Germinal center (tissue), 1 donor: ENCODE measurements around the gene PFN4.

Experiments used
- DNase-seq: peaks from one replicate; pipeline ENCODE4 v3.0.0; 2012; ENCODE audit warnings: mixed read lengths, low spot score

PFN4 gene

DNA sequence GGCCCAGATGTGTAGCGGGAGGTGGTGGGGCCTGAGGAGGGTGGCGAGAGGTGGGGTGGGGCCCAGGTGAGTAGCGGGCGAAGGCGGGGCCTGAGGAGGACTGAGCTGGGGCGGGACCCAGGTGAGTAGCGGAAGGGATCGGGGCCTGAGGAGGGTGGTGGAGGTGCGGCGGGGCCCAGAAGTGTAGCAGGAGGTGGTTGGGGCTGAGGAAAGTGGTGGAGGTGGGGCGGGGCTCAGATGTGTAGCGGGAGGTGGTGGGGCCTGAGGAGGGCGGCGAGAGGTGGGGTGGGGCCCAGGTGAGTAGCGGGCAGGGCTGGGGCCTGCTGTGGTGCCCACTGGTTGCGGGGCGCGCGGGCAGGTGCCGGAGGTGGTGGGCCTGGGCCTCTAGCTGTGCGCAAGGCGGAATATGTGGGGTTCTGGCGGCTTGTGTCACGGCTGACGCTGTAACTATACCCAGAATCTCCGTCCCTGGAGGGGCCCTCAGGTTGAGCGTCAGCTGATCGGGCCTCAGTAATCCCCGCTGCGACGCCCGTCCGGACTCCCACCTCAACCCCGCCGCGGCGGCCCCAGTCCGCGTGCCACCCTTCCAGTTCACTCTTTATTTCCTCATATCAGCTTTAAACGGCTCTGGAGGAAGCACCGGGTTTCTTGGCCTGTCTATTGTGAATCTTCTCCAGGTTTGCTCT is 46.1 kb downstream of the PFN4 start:
- peak; percentile 15 for DNase-seq

DNA sequence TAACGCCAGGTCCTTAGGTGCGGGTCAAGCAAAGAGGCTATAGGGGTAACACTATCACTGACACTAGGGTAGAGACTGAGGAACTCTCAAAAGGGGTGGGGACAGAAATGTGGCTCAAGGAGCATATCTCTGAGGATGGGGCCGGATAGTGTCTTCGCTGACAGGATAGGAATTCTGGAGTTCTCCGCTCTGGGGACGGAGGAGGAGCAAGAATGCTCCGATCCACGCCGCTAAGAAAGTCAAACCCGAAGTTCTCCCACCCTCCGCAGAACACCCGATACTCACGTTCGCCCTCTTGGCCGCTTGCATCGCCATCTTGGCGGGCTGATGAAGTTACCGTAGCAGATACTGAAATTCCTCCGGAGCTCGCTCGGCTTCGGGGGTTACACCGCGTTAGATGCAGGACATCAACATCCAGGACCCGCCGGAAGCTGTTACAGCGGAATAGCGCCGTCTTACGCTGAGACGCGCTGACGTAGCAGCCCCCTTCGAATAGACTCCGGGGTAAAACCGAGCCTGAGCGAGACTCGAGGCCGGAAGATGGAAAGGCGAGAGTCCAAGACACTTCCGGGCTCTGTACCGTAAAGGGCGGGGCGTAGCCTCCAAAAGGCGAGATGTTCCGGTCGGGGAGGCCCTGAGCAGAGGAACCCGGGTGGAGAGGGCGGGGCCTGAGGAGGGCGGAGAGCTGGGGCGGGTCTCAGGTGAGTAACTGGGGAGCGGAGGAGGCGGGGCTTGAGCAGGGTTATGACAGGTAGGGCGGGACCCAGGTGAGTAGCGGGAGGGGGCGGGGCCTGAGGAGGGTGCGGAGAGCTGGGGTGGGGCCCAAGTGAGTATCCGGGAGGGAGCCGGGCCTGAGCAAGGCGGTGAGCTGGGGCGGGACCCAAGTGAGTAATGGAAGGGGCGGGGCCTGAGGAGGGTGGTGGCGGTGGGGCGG is 47.0 kb downstream of the PFN4 start, which contains the start of gene SF3B6:
TSS of gene SF3B6 (minus strand) at position 412 of the 934 bp plus-strand sequence. CDS start at position 315, 97 bp downstream.
- DNase-seq: peak; percentile 94

DNA sequence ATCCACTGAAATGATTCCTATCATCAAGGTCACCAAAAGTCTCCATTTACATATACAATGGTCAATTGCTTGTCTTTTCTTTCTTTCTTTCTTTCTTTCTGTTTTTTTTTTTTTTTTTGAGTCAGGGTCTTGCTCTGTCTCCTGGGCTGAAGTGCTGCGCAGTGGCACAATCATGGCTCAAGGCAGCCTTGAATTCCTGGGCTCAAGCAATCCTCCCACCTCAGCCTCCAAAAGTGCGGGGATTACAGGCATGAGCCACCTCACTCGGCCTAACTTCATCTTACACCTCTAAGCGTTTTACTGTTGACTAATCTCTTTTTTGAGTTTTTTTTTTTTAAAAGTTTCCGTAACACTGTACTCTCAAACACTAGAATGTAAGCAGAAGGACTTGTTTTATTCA is 47.9 kb downstream of the PFN4 start:
- DNase-seq: no peak

GRCh38 chr2:24073816-24074215 is 49.3 kb downstream of the PFN4 start:
- no peak for DNase-seq

- DNase-seq: no peak
Observed at GRCh38 chr2:24072259-24072658, 50.9 kb downstream of the PFN4 start.

DNA sequence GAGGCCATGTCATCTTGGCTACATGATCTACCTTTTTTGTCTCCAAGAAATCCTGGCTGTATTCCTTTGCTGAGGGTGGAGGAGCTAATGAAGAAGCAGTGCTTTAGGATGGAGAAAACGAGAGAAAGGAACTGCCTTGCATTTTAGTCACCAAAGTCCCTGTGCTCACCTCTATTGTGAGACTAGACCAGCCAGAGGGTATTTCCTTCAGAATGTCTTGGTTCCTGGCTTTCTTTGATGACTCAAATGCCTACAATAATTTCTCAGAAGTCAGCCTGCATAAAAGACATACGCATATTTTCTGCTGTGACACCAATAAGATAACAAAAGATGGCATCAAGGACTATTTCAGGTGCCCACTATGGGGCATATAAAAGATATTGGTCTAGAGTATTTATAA is 57.8 kb downstream of the PFN4 start:
- DNase-seq: no peak
